Mucosa of stomach (tissue), 1 donor: ENCODE measurements around the gene SLC3A2.

ENCODE experiments used
- H3K27me3 ChIP-seq: one replicate; pipeline ENCODE4 v1.7.0; 2013; ENCODE audit warnings: mild to moderate bottlenecking, low read length; ENCODE audit not compliant: control insufficient read depth, insufficient read depth
- H3K36me3 ChIP-seq: one replicate; pipeline ENCODE4 v1.7.0; 2013; ENCODE audit warnings: low read length; ENCODE audit not compliant: control insufficient read depth, insufficient read depth
- H3K4me1 ChIP-seq: one replicate; pipeline ENCODE4 v1.7.0; 2013; ENCODE audit warnings: mild to moderate bottlenecking, low read length; ENCODE audit not compliant: control insufficient read depth, insufficient read depth
- H3K4me3 ChIP-seq: one replicate; pipeline ENCODE4 v1.7.0; 2013; ENCODE audit warnings: low read length
- H3K9ac ChIP-seq: one replicate; pipeline ENCODE4 v1.7.0; 2013; ENCODE audit warnings: mild to moderate bottlenecking, low read length, moderate library complexity
- H3K9me3 ChIP-seq: one replicate; pipeline ENCODE4 v1.7.0; 2013; ENCODE audit warnings: mild to moderate bottlenecking, low read length, moderate library complexity; ENCODE audit not compliant: control insufficient read depth
- donor health status: Pancreatic carcinoma.

Gene SLC3A2

DNA sequence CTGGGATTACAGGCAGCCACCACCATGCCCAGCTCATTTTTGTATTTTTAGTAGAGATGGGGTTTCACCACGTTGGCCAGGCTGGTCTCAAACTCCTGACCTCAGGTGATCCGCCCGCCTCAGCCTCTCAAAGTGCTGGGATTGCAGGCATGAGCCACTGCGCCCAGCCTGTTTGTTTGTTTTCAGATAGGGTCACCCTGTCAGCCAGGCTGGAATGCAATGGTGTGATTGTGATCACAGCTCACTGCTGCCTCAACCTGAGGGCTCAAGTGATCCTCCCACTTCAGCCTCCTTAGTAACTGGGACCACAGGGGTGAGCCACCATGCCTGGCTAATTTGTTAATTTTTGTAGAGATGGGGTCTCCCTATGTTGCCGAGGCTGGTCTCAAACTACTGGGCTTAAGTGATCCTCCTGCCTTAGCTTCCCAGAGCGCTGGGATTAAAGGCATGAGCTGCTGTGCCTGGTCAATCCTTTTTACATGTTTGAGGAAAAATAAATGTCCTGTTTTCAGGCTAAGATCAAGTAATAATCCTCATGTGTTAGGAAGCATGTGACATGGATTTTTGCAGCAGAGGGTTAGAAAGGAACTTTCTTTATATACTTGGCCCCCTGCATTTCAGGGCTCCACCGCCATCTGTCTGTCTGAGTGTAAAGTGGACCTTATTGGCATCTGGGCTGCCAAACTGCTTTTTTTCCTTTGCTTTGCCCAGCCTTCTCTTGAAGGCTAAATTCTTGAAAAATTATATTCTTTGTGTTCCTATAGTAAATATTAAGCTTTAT is 4.8 kb upstream of the SLC3A2 start:
- Histone ChIP-seq H3K9ac (no peak overlapping the region), H3K27me3 (no peaks in the 10 kb centered on the region), H3K36me3 (no peaks in the 10 kb centered on the region), H3K4me1 (peaks cover 14% of the 10 kb centered on the region), H3K4me3 (no peak overlapping the region), H3K9me3 (no peaks in the 10 kb centered on the region)

DNA sequence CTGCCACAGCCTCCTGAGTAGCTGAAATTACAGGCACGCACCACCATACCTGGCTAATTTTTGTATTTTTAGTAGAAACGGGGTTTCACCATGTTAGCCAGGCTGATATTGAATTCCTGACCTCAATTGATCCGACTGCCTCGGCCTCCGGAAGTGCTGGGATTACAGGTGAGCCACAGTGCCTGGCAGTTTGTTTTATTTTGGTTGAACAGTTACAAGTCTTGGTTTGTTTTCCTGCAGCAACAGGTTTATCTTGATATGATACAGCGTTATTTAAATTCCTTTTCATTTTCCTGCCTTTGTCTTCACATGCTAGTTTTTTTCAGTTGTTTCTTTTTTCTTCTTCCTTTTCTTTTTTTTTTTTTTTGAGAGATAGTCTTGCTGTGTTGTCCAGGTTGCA is 4.0 kb upstream of the SLC3A2 start:
- Histone ChIP-seq H3K36me3 (no peaks in the 10 kb centered on the region), H3K27me3 (no peaks in the 10 kb centered on the region), H3K4me1 (peaks cover 15% of the 10 kb centered on the region), H3K9ac (no peak overlapping the region), H3K9me3 (no peaks in the 10 kb centered on the region), H3K4me3 (no peak overlapping the region)

DNA sequence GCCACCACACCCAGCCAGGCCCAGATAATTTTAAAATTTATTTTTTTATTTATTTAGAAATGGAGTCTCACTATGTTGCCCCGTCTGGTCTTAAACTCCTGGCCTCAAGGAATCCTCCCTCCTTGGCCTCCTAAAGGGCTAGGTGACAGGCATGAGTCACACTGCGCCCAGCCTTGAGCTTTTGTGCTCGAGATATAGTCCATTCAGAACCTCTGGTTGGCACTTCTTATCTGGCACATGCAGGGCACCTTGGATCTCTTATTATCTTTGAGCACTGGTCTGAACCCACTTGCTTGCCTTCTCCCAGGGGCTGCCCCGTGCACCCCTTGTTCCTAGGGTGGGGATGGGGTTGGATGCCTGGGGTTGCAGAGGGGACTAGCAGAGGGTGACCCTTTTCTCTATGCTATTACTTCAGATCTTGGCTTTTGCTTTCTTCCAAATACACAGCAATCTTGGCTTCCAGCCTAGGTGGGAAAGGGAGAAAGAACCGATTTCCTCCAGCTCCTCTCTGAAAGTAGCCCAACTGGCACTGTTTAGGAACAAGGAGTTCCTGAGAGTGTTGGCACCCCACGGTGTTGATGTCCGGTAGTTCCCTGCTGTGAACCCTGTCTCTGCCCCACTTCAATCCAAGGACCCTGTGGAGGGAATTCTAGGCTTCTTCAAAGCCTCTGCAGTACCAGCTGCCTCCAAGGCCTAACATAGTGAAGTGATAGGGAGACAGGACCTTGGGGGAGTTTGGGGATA is 1.3 kb upstream of the SLC3A2 start:
- peak overlapping the region; percentile 99 for H3K9ac ChIP-seq
- no peak overlapping the region for H3K4me3 ChIP-seq
- H3K36me3 ChIP-seq, result peaks cover 18% of the 10 kb centered on the region
- no peaks in the 10 kb centered on the region for H3K9me3 ChIP-seq
- no peaks in the 10 kb centered on the region for H3K27me3 ChIP-seq
- peaks cover 36% of the 10 kb centered on the region for H3K4me1 ChIP-seq

DNA sequence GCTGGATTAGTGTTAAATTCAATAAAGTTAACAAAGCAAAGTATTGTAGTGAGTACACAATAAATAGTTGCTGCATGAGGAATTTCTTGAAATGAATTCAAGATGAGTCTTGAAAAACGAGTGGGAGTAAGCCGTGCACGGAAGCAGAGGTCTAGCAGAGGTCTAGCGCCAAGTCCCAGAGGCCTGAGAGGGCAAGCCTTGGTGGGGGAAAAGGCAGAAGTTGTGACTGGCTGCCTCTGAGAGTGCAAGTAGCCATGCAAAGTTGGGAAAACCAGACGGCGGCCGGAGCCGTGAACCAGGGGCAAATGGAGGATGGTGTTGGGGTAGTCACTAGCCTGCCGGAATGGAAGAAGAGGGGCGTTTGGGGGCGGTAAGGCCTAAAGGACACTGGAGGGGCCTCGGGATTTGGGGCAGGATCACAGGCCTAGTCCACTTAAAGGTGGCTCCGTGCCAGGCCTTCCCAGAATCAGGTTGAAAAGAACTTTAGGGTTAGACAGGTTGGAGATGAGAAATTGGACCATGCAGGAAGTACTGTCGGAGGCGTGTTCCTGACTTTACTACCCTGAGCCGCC is 379 bp upstream of the SLC3A2 start:
- H3K36me3 ChIP-seq, result peaks cover 25% of the 10 kb centered on the region
- H3K4me1 ChIP-seq, result peaks cover 40% of the 10 kb centered on the region
- peak overlapping the region; percentile 99 for H3K9ac ChIP-seq
- H3K27me3 ChIP-seq, result no peaks in the 10 kb centered on the region
- no peaks in the 10 kb centered on the region for H3K9me3 ChIP-seq
- peak overlapping the region; percentile 100 for H3K4me3 ChIP-seq

DNA sequence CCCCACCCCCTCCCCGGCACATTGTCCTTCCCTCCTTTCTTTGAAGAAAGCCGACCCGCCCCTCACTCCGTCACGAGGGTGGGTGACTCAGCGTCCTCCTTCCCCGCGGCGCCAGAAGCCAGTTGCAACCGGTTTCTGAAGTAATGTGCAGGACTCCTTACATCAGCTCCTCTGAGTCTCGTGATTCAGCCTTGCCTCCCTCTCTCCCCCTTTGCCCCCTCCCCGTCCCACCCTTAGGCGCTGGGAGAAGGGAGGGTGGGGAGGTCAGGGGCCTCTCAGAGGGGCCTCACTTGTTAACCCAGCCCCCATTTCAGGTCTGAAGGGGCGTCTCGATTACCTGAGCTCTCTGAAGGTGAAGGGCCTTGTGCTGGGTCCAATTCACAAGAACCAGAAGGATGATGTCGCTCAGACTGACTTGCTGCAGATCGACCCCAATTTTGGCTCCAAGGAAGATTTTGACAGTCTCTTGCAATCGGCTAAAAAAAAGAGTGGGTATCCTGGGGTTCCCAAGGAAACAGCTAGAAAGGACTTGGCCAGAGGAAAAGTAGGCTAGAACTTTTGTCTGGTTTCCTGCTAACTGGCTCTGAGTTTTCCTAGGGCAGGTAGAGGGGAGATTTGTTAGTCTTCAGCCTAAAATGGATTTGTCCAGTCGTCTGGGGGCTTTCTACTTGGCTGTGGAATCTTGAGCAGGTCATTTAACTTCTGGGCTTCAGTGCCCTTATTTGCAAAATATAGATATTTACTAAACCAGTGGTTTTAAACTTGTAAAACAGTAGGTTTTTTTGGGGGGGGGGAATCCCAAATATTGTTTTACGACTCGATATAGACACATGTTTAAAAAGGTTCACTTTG is 1.1 kb downstream of the SLC3A2 start:
- H3K9me3 ChIP-seq, result no peaks in the 10 kb centered on the region
- peaks cover 33% of the 10 kb centered on the region for H3K36me3 ChIP-seq
- H3K4me3 ChIP-seq, result peak overlapping the region; percentile 100
- no peaks in the 10 kb centered on the region for H3K27me3 ChIP-seq
- H3K9ac ChIP-seq, result peak overlapping the region; percentile 99
- H3K4me1 ChIP-seq, result peaks cover 42% of the 10 kb centered on the region

DNA sequence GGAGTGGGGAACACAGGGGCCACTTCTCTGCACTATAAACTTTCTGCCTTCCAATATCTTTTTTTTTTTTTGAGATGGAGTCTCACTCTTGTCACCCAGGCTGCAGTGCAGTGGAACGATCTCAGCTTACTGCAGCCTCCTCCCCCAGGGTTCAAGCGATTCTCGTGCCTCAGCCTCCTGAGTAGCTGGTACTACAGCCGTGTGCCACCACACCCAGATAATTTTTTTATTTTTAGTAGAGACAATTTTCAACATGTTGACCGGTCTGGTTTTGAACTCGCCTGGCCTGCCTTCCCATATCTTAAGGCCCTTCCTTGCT is 1.7 kb downstream of the SLC3A2 start:
- peak overlapping the region; percentile 100 for H3K4me3 ChIP-seq
- no peaks in the 10 kb centered on the region for H3K9me3 ChIP-seq
- peak overlapping the region; percentile 99 for H3K9ac ChIP-seq
- H3K36me3 ChIP-seq, result peaks cover 33% of the 10 kb centered on the region
- H3K27me3 ChIP-seq, result no peaks in the 10 kb centered on the region
- peaks cover 42% of the 10 kb centered on the region for H3K4me1 ChIP-seq

DNA sequence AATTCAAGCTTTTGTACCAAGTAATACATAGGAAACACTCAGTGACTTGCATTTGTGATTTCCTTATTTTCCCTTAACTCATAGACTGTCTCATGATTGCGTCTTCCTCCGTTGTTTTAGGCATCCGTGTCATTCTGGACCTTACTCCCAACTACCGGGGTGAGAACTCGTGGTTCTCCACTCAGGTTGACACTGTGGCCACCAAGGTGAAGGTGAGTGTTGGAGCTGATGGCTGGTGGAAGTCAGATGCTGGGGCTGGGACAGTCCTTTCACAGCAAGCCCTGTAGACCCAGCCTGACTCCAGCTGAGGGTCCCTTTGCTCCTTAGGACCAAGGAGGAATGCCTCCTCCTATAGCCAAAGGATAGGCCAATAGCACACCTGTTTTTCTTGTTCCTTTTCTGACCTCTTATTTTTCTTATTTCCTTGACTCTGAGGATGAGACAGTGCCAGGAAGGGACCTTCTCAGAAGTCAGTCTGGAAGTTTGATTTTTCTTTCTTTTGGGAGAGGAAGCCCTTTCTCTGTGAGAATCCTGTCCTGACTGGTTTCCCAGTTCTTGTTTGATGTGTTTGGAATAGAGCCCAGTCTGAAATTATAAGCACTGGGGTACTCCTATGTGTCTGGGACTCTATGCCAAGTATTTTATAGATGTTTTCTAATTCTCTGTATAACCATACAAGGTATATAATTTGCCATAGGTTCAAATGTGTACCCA is 2.2 kb downstream of the SLC3A2 start:
- Histone ChIP-seq H3K36me3 (peaks cover 38% of the 10 kb centered on the region), H3K4me3 (peak overlapping the region; percentile 1), H3K9me3 (no peaks in the 10 kb centered on the region), H3K27me3 (no peaks in the 10 kb centered on the region), H3K9ac (peak overlapping the region; percentile 99), H3K4me1 (peaks cover 42% of the 10 kb centered on the region)

DNA sequence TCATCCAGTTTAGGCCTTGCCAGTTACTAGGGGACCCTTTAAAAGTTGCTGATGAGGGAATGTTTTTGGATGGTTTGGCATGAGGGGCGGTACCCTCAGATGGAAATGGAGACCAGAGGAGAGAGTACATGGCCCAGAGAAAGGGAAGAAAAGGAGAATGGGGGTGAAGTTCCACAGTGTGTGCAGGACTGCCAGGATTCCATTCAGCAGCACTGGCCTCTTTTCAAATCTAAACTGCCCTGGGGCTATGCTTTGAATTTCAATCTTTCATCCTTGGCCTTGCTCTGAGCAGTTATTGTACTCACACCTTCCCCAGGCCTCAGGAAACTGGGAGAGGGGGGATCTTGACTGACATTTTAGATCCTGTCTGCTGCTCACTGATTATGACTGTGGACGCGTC is 3.0 kb downstream of the SLC3A2 start:
- no peak overlapping the region for H3K4me3 ChIP-seq
- peaks cover 43% of the 10 kb centered on the region for H3K36me3 ChIP-seq
- H3K27me3 ChIP-seq, result no peaks in the 10 kb centered on the region
- no peaks in the 10 kb centered on the region for H3K9me3 ChIP-seq
- H3K9ac ChIP-seq, result peak overlapping the region; percentile 99
- peaks cover 42% of the 10 kb centered on the region for H3K4me1 ChIP-seq

DNA sequence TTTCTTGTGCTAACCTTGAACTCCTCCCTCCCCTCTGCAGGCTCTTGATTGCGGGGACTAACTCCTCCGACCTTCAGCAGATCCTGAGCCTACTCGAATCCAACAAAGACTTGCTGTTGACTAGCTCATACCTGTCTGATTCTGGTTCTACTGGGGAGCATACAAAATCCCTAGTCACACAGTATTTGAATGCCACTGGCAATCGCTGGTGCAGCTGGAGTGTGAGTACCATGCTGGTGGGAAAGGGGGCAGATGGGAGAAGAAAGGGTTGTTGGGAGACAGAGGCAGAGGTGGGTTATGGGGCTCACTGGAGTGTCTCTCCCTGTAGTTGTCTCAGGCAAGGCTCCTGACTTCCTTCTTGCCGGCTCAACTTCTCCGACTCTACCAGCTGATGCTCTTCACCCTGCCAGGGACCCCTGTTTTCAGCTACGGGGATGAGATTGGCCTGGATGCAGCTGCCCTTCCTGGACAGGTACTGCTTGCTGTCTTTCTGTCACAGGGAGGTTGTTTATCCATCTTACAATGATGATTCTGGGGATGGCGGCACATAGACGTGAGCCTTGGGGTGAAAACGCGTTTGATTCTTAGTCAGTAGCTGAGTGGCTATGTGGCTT is 4.5 kb downstream of the SLC3A2 start:
- Histone ChIP-seq H3K4me1 (peaks cover 43% of the 10 kb centered on the region), H3K4me3 (no peak overlapping the region), H3K36me3 (peaks cover 52% of the 10 kb centered on the region), H3K27me3 (no peaks in the 10 kb centered on the region), H3K9me3 (no peaks in the 10 kb centered on the region), H3K9ac (no peak overlapping the region)

DNA sequence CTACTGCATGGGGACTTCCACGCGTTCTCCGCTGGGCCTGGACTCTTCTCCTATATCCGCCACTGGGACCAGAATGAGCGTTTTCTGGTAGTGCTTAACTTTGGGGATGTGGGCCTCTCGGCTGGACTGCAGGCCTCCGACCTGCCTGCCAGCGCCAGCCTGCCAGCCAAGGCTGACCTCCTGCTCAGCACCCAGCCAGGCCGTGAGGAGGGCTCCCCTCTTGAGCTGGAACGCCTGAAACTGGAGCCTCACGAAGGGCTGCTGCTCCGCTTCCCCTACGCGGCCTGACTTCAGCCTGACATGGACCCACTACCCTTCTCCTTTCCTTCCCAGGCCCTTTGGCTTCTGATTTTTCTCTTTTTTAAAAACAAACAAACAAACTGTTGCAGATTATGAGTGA is 7.7 kb downstream of the SLC3A2 start:
- Histone ChIP-seq H3K4me3 (no peak overlapping the region), H3K9me3 (no peaks in the 10 kb centered on the region), H3K9ac (no peak overlapping the region), H3K36me3 (peaks cover 43% of the 10 kb centered on the region), H3K4me1 (peaks cover 23% of the 10 kb centered on the region), H3K27me3 (no peaks in the 10 kb centered on the region)

DNA sequence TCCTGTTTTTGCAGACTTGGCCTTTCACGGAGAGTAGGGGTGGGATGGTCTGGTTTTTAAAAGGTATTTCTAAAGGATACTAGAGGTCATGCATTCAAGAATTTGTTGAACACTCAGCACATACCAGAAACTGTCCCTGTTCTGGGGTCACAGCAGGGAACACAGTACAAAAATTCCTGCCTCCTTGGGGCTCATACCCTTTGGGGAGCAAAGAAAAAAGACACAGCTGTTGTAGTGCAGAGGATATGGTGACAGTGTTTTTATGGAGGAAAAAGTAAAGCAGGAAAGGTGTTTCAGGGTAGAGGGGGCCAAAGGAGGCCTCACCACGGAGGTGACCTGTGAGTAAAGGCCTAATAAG is 8.4 kb downstream of the SLC3A2 start:
- Histone ChIP-seq H3K4me3 (no peak overlapping the region), H3K4me1 (peaks cover 17% of the 10 kb centered on the region), H3K36me3 (peaks cover 36% of the 10 kb centered on the region), H3K9me3 (no peaks in the 10 kb centered on the region), H3K9ac (no peak overlapping the region), H3K27me3 (no peaks in the 10 kb centered on the region)
